ENCODE data around the gene SLC8A3. TPM values are rescaled to one million over a fixed set of nuclear protein-coding genes. Genes with fewer than 3 reads are reported as not detected.

SLC8A3 gene
- total RNA-seq, 1 experiment from 2014 or later: 0.13 TPM

- DNase-seq: no peak
- no peak overlapping the region for H2BK15ac ChIP-seq (ENCODE audit: low read depth, low read length)
- no peak overlapping the region for H4K8ac ChIP-seq (replicated peaks; ENCODE audit: insufficient read length, low read depth, low read length)
- no peak overlapping the region for H2AFZ ChIP-seq (ENCODE audit: low read length)
- no peaks in the 10 kb centered on the region for H3K36me3 Mint-ChIP-seq (ENCODE audit: insufficient read depth in 1 of 3, low read depth in 3 of 3)
- no peak overlapping the region for H4K91ac ChIP-seq (ENCODE audit: insufficient read length, low read depth, low read length)
- no peak overlapping the region for H3K4me2 ChIP-seq (ENCODE audit: insufficient read depth, insufficient read length, low read length)
- H3K18ac ChIP-seq (ENCODE audit: insufficient read length, low read depth, low read length): no peak overlapping the region
- no peak overlapping the region for H3K9ac ChIP-seq (ENCODE audit: extremely low read depth, insufficient read length, low read length)
- no peak overlapping the region for H4K5ac ChIP-seq (ENCODE audit: insufficient read length, low read depth, low read length)
- no peak overlapping the region for H3K4ac ChIP-seq (ENCODE audit: low read depth, low read length)
- no peaks in the 10 kb centered on the region for H3K79me1 ChIP-seq (ENCODE audit: insufficient read depth, low read depth, low read length, poor library complexity, severe bottlenecking)
- H3K4me3 Mint-ChIP-seq: no peak overlapping the region
- no peak overlapping the region for H3K27ac ChIP-seq (ENCODE audit: insufficient read length, low read depth, low read length)
- peaks cover 16 to 23% of the 10 kb centered on the region in 2 experiments for H3K4me1 Mint-ChIP-seq
- no peak overlapping the region for H2BK12ac ChIP-seq (ENCODE audit: insufficient read length, low read depth, low read length)
- no peaks in the 10 kb centered on the region for H4K20me1 ChIP-seq (ENCODE audit: control insufficient read depth, insufficient read depth, insufficient read length)
- H3K56ac ChIP-seq (ENCODE audit: insufficient read length, low read depth, low read length): no peak overlapping the region
- H2AK5ac ChIP-seq (ENCODE audit: insufficient read length, low read length): no peak overlapping the region
- no peaks in the 10 kb centered on the region; the same call in 1 of the 2 replicates for H3K4me1 ChIP-seq (ENCODE audit: insufficient read depth, low read length)
- H2BK5ac ChIP-seq (ENCODE audit: insufficient read length, low read length): no peak overlapping the region
- no peak overlapping the region for H3K14ac ChIP-seq (ENCODE audit: insufficient read depth, low read length)
- H3K9me3 Mint-ChIP-seq: no peaks in the 10 kb centered on the region
- H3K9me3 ChIP-seq (ENCODE audit: control insufficient read depth, low read depth, low read length): no peaks in the 10 kb centered on the region
- H2BK120ac ChIP-seq (ENCODE audit: low read depth, low read length, poor library complexity, severe bottlenecking): no peak overlapping the region
- H3K23me2 ChIP-seq (ENCODE audit: insufficient read length, low read depth, low read length, poor library complexity, severe bottlenecking): no peaks in the 10 kb centered on the region
- no peaks in the 10 kb centered on the region for H3K79me2 ChIP-seq (ENCODE audit: insufficient read depth, low read length)
- no peak overlapping the region for H3K23ac ChIP-seq (ENCODE audit: insufficient read length, low read depth, low read length)
- WGBS (ENCODE audit: extremely low coverage, insufficient read length, low lambda C conversion rate): no CpG with 5 or more reads among the region's 8 CpGs
- peaks cover 4% of the 10 kb centered on the region; the same call in 1 of the 2 replicates for H3K27me3 Mint-ChIP-seq (ENCODE audit: low read depth)
- no peak overlapping the region for H2BK20ac ChIP-seq (ENCODE audit: low read depth, low read length, poor library complexity, severe bottlenecking)
- no peaks in the 10 kb centered on the region for H3K27me3 ChIP-seq (ENCODE audit: insufficient read depth, low read length)
- H3K27ac Mint-ChIP-seq: peak overlapping the region in 1 of 3 experiments; percentile 59; a peak in 1 of 7 replicates
- no peak overlapping the region for H3T11ph ChIP-seq (ENCODE audit: low read length)
- no peak for TF ChIP-seq CTCF (conservative IDR thresholded peaks at IDR 0.05)
Observed at GRCh38 chr14:70033116-70033515, 155.6 kb downstream of the SLC8A3 start.

All from H9 (cell line).